ENCODE data around the gene SF3A2. TPM values are rescaled to one million over a fixed set of nuclear protein-coding genes. Genes with fewer than 3 reads are reported as not detected.
A peak's percentile ranks its signal among the peaks of the same experiment; 100 is the strongest.

The SF3A2 gene
- total RNA-seq, 1 experiment from 2014 or later: 27.2 TPM

DNA sequence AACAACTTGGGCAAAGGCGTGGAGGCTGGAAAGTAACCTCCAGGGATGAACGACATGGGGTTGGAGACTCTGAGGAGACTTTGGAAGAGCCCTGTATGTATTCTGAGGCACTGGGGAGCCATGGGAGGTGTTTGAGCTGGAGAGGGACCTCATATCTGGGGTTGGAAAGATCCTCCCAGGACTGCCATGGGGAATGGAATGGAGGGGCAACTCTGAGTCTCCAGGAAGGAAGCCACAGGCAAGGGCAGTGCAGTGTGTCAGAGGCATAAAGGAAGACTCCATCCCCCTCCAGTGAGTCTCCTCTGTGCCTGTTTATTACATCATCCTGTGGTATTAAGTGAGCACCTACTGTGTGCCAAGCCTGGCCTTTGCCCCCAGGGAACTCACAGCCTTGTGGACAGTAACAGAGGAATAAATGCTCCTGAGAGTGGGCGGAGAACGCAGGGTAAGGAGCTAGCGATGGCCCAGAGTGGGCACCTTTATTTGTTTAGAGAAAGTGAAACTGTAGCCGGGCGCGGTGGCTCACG lies 37.6 kb downstream of the SF3A2 start:
- no peaks in the 10 kb centered on the region for H3K9me3 ChIP-seq (ENCODE audit: low read length)
- no peak overlapping the region for H2AFZ ChIP-seq (ENCODE audit: low read length)
- peak overlapping the region; percentile 22; the same call in 1 of the 2 replicates for H3K9ac ChIP-seq (ENCODE audit: low read length)
- peak overlapping the region; percentile 100; the same call in 1 of the 2 replicates for H3K4me3 ChIP-seq (ENCODE audit: low read length)
- no peaks in the 10 kb centered on the region for H3K9me2 ChIP-seq (replicated peaks; ENCODE audit: insufficient read depth, low read length)
- H3K27me3 ChIP-seq (ENCODE audit: low read length): no peaks in the 10 kb centered on the region
- H3K4me2 ChIP-seq (ENCODE audit: low read depth, low read length, poor library complexity, severe bottlenecking): peak overlapping the region; percentile 5
- H3K79me2 ChIP-seq (ENCODE audit: low read length): peaks cover 30% of the 10 kb centered on the region
- H3K27ac ChIP-seq (ENCODE audit: low read length): no peak overlapping the region; the same call in 1 of the 2 replicates
- peak; percentile 51 for DNase-seq
- H3K4me1 ChIP-seq (ENCODE audit: low read length): peaks cover 30% of the 10 kb centered on the region
- peaks cover 24% of the 10 kb centered on the region for H3K36me3 ChIP-seq (ENCODE audit: insufficient read depth, low read length)
- peaks cover 53% of the 10 kb centered on the region for H4K20me1 ChIP-seq (ENCODE audit: insufficient read depth, low read depth, low read length)

- no peaks in the 10 kb centered on the region for H3K9me3 ChIP-seq (ENCODE audit: low read length)
- H3K4me1 ChIP-seq (ENCODE audit: low read length): peaks cover 30% of the 10 kb centered on the region
- no peak overlapping the region for H3K4me3 ChIP-seq (ENCODE audit: low read length)
- no peaks in the 10 kb centered on the region for H3K9me2 ChIP-seq (replicated peaks; ENCODE audit: insufficient read depth, low read length)
- no peak overlapping the region for H2AFZ ChIP-seq (ENCODE audit: low read length)
- no peak overlapping the region for H3K9ac ChIP-seq (ENCODE audit: low read length)
- no peaks in the 10 kb centered on the region for H3K27me3 ChIP-seq (ENCODE audit: low read length)
- DNase-seq: peak; percentile 69
- no peak overlapping the region for H3K27ac ChIP-seq (ENCODE audit: low read length)
- no peak overlapping the region for H3K4me2 ChIP-seq (ENCODE audit: low read depth, low read length, poor library complexity, severe bottlenecking)
- H4K20me1 ChIP-seq (ENCODE audit: insufficient read depth, low read depth, low read length): peaks cover 47% of the 10 kb centered on the region
- H3K79me2 ChIP-seq (ENCODE audit: low read length): peaks cover 23% of the 10 kb centered on the region
- H3K36me3 ChIP-seq (ENCODE audit: insufficient read depth, low read length): peaks cover 21% of the 10 kb centered on the region
Measured at GRCh38 chr19:2274931-2275535, 38.4 kb downstream of the SF3A2 start.

GRCh38 chr19:2275588-2276428 lies 39.2 kb downstream of the SF3A2 start:
- Histone ChIP-seq H3K27me3 (ENCODE audit: low read length) (no peaks in the 10 kb centered on the region), H3K9ac (ENCODE audit: low read length) (no peak overlapping the region), H3K9me3 (ENCODE audit: low read length) (no peaks in the 10 kb centered on the region), H2AFZ (ENCODE audit: low read length) (no peak overlapping the region), H3K4me2 (ENCODE audit: low read depth, low read length, poor library complexity, severe bottlenecking) (no peak overlapping the region), H3K9me2 (replicated peaks; ENCODE audit: insufficient read depth, low read length) (no peaks in the 10 kb centered on the region), H3K27ac (ENCODE audit: low read length) (no peak overlapping the region), H3K36me3 (ENCODE audit: insufficient read depth, low read length) (peaks cover 16% of the 10 kb centered on the region), H3K4me3 (ENCODE audit: low read length) (no peak overlapping the region), H3K79me2 (ENCODE audit: low read length) (peaks cover 17% of the 10 kb centered on the region), H4K20me1 (ENCODE audit: insufficient read depth, low read depth, low read length) (peaks cover 41% of the 10 kb centered on the region), H3K4me1 (ENCODE audit: low read length) (peaks cover 30% of the 10 kb centered on the region)
- DNase-seq: no peak

DNA sequence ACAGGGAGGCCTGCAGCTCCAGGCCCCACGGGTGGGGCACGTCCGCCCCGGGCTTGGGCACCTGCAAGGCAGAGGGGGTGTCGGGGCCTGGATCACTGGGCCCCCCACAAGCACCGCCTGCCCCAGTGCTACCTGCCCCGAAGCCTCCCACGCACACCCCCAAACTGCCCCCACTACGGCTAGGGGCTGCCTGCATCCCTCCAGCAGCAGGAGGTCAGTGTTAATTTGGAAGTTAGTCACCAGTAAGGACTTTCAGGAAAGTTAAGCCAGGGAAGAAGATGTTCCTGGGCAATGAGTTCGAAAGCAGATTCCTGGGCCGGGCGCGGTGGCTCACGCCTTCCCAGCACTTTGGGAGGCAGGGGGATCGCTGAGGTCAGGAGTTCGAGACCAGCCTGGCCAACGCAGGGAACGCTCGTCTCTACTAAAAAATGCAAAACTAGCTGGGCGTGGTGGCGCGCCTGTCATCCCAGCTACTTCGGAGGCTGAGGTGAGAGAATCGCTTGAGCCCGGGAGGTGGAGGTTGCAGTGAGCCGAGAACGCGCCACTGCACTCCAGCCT lies 39.9 kb downstream of the SF3A2 start:
- Histone ChIP-seq H4K20me1 (ENCODE audit: insufficient read depth, low read depth, low read length) (peaks cover 35% of the 10 kb centered on the region), H3K4me1 (ENCODE audit: low read length) (peaks cover 24% of the 10 kb centered on the region), H3K27me3 (ENCODE audit: low read length) (no peaks in the 10 kb centered on the region), H3K9me2 (replicated peaks; ENCODE audit: insufficient read depth, low read length) (no peaks in the 10 kb centered on the region), H3K4me3 (ENCODE audit: low read length) (no peak overlapping the region), H3K36me3 (ENCODE audit: insufficient read depth, low read length) (peaks cover 10% of the 10 kb centered on the region; the same call in 1 of the 2 replicates), H3K79me2 (ENCODE audit: low read length) (peaks cover 10% of the 10 kb centered on the region), H2AFZ (ENCODE audit: low read length) (no peak overlapping the region), H3K4me2 (ENCODE audit: low read depth, low read length, poor library complexity, severe bottlenecking) (no peak overlapping the region), H3K9ac (ENCODE audit: low read length) (no peak overlapping the region), H3K27ac (ENCODE audit: low read length) (no peak overlapping the region), H3K9me3 (ENCODE audit: low read length) (no peaks in the 10 kb centered on the region)
- no peak for DNase-seq

DNA sequence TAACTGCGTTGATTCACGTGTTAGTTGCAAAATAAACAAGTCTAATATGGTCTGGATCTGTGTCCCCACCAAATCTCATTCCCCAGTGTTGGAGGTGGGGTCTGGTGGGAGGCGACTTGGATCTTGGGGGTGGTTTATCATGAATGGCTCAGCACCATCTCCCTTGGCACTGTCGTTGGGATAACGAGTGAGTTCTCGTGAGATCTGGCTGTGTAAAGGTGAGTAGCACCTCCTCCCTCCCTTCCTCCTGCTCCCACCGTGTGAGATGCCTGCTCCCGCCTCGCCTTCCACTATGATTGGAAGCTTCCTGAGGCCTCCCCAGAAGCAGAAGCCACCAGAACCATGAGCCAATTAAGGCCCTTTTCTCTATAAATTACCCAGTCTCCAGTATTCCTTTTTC lies 40.5 kb downstream of the SF3A2 start:
- Histone ChIP-seq H4K20me1 (ENCODE audit: insufficient read depth, low read depth, low read length) (peaks cover 30% of the 10 kb centered on the region), H3K9me3 (ENCODE audit: low read length) (no peaks in the 10 kb centered on the region), H2AFZ (ENCODE audit: low read length) (no peak overlapping the region), H3K79me2 (ENCODE audit: low read length) (peaks cover 6% of the 10 kb centered on the region; the same call in 1 of the 2 replicates), H3K36me3 (ENCODE audit: insufficient read depth, low read length) (peaks cover 6% of the 10 kb centered on the region; the same call in 1 of the 2 replicates), H3K27me3 (ENCODE audit: low read length) (no peaks in the 10 kb centered on the region), H3K4me1 (ENCODE audit: low read length) (peaks cover 18% of the 10 kb centered on the region), H3K9me2 (replicated peaks; ENCODE audit: insufficient read depth, low read length) (no peaks in the 10 kb centered on the region), H3K4me2 (ENCODE audit: low read depth, low read length, poor library complexity, severe bottlenecking) (no peak overlapping the region), H3K27ac (ENCODE audit: low read length) (no peak overlapping the region), H3K9ac (ENCODE audit: low read length) (no peak overlapping the region), H3K4me3 (ENCODE audit: low read length) (no peak overlapping the region)
- no peak for DNase-seq

DNA sequence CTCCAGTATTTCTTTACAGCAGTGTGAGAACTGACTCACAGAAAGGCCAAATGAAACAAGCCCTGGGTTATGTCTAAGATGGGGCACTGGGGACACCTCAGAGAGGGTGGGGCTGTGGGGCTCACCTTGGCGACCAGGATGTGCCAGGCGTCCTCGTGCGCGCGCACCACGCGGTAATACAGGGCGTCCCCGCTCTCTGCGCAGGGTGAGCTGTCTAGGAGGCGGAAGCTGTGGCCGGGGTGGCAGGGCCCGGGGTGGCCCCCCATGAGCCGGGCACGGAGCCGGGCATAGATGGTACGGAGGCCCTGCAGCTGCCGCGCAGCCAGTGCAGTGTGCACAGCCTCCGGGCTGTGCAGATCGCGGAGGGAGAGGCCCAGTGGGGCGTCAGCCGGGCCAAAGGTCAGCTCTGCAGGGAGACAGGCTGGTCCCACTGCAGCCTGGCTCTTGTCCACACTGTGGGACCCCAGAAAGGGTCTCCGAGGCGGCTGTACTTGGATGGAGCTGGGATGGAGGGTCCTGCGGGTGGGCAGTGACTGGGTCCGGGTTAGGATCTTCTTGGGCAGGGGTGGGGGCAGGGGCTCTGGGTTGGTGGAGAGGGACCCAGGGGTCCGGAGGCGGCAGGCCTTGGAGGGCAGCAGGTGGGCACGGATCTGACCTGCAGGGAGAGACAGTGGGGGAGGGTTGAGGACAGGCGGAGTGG lies 42.0 kb downstream of the SF3A2 start:
- H3K9me2 ChIP-seq (replicated peaks; ENCODE audit: insufficient read depth, low read length): no peaks in the 10 kb centered on the region
- H4K20me1 ChIP-seq (ENCODE audit: insufficient read depth, low read depth, low read length): peaks cover 22% of the 10 kb centered on the region
- no peak overlapping the region for H3K4me2 ChIP-seq (ENCODE audit: low read depth, low read length, poor library complexity, severe bottlenecking)
- H3K36me3 ChIP-seq (ENCODE audit: insufficient read depth, low read length): peaks cover 6% of the 10 kb centered on the region; the same call in 1 of the 2 replicates
- H3K9me3 ChIP-seq (ENCODE audit: low read length): no peaks in the 10 kb centered on the region
- H2AFZ ChIP-seq (ENCODE audit: low read length): no peak overlapping the region
- no peak overlapping the region for H3K27ac ChIP-seq (ENCODE audit: low read length)
- peaks cover 2% of the 10 kb centered on the region; the same call in 1 of the 2 replicates for H3K79me2 ChIP-seq (ENCODE audit: low read length)
- peaks cover 4% of the 10 kb centered on the region; the same call in 1 of the 2 replicates for H3K4me1 ChIP-seq (ENCODE audit: low read length)
- H3K27me3 ChIP-seq (ENCODE audit: low read length): no peaks in the 10 kb centered on the region
- H3K4me3 ChIP-seq (ENCODE audit: low read length): no peak overlapping the region
- peak; percentile 41 for DNase-seq
- H3K9ac ChIP-seq (ENCODE audit: low read length): no peak overlapping the region

DNA sequence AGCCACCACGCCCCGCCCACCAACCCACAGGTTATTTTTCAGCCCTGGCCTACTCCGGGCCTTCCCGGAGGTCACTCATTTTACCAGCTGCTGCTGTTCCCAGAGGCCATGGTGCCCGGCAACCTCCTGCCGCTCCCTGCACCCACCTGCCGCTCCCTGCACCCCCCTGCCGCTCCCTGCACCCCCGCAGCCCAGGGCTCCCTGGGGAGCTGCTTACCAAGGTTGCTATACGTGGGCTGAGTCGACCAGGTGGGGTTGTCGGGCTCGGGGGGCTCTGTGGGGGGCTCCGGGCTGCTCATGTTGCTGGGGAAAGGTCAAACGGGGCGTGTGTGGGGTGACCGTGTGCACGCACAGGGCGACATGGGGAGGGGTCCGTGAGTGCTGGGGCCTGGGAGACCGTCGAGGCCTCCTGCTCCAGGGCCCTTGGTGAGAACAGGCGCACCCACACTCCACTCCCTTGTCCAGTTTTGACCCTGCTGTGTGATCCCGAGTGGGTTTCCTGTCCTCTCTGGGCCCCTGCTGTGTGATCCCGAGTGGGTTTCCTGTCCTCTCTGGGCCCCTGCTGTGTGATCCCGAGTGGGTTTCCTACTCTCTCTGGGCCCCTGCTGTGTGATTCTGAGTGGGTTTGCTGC lies 44.1 kb downstream of the SF3A2 start:
- Histone ChIP-seq H3K9me2 (replicated peaks; ENCODE audit: insufficient read depth, low read length) (no peaks in the 10 kb centered on the region), H3K4me1 (ENCODE audit: low read length) (no peaks in the 10 kb centered on the region), H3K4me3 (ENCODE audit: low read length) (no peak overlapping the region), H3K27me3 (ENCODE audit: low read length) (no peaks in the 10 kb centered on the region), H3K4me2 (ENCODE audit: low read depth, low read length, poor library complexity, severe bottlenecking) (no peak overlapping the region), H4K20me1 (ENCODE audit: insufficient read depth, low read depth, low read length) (peaks cover 7% of the 10 kb centered on the region; the same call in 1 of the 2 replicates), H3K36me3 (ENCODE audit: insufficient read depth, low read length) (no peaks in the 10 kb centered on the region), H3K9ac (ENCODE audit: low read length) (no peak overlapping the region), H3K79me2 (ENCODE audit: low read length) (no peaks in the 10 kb centered on the region), H3K27ac (ENCODE audit: low read length) (no peak overlapping the region), H3K9me3 (ENCODE audit: low read length) (no peaks in the 10 kb centered on the region), H2AFZ (ENCODE audit: low read length) (no peak overlapping the region)
- DNase-seq: peak; percentile 40

Data from Karpas-422 (cell line).